ENCODE data around the gene LRRC25.

GRCh38 chr19:18345296-18345695, 52.1 kb downstream of the LRRC25 start:
- TF ChIP-seq, protein P1, sequence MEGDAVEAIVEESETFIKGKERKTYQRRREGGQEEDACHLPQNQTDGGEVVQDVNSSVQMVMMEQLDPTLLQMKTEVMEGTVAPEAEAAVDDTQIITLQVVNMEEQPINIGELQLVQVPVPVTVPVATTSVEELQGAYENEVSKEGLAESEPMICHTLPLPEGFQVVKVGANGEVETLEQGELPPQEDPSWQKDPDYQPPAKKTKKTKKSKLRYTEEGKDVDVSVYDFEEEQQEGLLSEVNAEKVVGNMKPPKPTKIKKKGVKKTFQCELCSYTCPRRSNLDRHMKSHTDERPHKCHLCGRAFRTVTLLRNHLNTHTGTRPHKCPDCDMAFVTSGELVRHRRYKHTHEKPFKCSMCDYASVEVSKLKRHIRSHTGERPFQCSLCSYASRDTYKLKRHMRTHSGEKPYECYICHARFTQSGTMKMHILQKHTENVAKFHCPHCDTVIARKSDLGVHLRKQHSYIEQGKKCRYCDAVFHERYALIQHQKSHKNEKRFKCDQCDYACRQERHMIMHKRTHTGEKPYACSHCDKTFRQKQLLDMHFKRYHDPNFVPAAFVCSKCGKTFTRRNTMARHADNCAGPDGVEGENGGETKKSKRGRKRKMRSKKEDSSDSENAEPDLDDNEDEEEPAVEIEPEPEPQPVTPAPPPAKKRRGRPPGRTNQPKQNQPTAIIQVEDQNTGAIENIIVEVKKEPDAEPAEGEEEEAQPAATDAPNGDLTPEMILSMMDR (IDR thresholded peaks at IDR 0.05) = no peak
- TF ChIP-seq POLR2AphosphoS5 (IDR thresholded peaks at IDR 0.05; ENCODE audit: insufficient read depth in 1 of 2, low read depth in 1 of 2) (no peak), POLR2A (IDR thresholded peaks at IDR 0.05) (no peak)
